GM19468 (cell line): Measurements from ENCODE around the gene TSACC.
A peak's percentile ranks its signal among the peaks of the same experiment; 100 is the strongest.
"Not testable (repeated sequence)": the region's sequence is repeated elsewhere in the genome, so short reads cannot be mapped to it uniquely, and the experiment has no call there.

Experiments used
- ATAC-seq: cut with Tn5 transposase; IDR thresholded peaks from one replicate; pipeline ENCODE4 v1.9.1; 2021; ENCODE audit warnings: mild to moderate bottlenecking, moderate library complexity, moderate number of reproducible peaks; ENCODE audit not compliant: unreplicated experiment; ENCODE audit errors: extremely low read depth

The TSACC gene

DNA sequence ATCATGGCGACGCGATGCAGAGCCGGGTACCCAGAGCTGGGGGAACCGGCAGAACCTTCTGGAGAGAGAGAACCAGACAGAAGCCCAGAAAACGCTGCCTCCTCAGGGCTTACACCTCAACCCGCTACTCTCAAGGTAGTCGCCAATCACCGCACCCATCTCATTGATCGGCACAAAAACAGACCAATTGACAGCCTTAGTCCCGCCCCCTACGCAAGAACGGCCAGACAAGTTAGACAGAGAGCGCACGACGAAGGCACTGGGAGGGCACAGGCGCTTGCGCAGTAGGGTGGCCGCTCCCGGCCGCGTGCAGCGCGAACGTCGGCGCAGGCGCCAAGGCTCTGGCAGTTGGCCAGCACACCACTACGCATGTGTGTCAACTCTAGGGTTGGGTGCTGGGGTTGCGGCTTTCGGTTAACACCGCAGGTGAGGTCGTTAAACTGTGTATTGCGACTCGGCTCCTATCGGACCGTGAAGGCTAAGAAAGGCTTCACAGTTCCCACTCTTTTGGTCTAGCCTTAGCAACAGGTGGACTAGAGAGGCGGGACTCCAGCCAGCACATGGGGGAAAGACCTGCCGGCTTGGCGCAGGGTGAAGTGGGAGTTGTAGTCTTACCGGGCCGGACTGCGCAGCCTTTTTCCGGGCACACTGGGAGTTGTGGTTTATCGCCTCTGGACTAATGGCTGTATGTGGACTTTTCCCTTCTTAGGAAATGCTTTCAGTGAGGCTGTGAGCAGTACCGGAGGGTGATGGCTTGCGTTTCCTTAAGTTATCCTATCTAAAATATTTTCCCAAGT, at the start of gene TSACC, which contains the start of gene CCT3:
Gene TSACC, plus strand, starts transcription at position 347 of the 797 bp plus-strand sequence. CDS start 1,232 bp downstream, outside the sequence.
Gene CCT3, minus strand, starts transcription at position 113 of the 797 bp plus-strand sequence. Its CDS starts 108 bp downstream, at position 5.
- ATAC-seq: peak; percentile 73

DNA sequence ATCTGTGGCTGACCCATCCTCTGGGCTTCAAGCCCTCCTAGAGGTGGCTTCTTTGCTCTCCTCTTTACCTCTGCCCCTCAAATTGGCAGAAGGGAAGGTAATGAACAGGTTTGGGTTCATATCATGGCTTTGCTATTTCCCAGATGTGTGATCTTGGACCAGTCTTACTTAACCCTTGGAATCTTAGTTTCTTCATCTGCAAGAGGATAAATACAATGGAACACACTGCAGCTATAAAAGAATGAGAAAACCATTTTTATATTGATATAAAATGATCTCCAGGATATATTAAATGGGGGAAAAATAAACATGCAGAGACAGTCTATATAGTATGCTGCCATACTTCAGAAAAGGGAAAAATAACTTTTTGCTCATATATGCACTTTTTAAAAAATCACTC, 48.5 kb upstream of the TSACC start:
- ATAC-seq: no peak

DNA sequence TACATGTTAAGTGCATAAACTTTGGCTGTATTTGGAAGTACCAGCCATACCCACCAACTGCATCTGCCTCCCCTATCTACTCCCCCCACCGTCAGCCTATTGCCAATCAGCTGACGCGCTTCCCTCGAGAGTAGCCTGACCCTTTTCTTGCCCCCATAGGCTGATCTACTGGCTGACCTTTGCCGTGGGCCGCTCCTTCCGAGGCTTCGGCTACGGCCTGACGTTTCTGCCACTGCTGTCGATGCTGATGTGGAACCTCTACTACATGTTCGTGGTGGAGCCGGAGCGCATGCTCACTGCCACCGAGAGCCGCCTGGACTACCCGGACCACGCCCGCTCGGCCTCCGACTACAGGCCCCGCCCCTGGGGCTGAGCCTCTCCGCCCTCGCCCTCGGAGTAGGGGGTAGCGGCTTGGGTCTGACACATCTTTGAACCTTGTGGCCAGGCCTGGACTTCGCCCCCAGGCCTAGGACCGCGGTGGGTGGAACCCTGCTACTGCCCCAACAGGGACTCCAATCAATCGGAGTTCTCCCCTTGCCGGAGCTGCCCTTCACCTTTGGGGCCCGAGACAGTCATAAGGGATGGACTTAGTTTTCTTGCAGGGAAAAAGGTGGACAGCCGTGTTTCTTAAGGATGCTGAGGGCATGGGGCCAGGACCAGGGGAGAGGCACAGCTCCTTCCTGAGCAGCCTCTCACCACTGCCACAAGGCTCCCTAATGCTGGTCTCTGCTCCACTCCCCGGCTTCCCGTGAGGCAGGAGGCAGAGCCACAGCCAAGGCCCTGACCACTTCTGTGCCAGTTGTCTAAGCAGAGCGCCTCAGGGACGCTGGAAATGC, 46.9 kb upstream of the TSACC start:
- no peak for ATAC-seq

DNA sequence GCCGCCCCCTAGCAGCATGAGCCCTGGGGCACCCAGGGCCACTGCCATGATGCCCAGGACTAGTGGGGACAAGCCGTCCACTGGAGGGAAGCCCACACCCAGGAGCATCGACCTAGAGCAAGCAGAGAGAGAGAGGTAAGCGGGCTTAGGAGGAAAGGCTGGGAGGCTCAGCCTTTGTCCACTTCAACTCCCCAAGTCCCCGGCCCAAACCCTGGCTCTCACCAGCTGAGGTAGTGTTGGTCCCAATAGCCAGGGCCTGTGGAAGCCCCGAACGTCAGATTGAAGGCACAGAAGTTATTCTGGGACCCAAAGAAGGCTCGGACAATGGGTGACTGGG, 45.3 kb upstream of the TSACC start:
- no peak for ATAC-seq

DNA sequence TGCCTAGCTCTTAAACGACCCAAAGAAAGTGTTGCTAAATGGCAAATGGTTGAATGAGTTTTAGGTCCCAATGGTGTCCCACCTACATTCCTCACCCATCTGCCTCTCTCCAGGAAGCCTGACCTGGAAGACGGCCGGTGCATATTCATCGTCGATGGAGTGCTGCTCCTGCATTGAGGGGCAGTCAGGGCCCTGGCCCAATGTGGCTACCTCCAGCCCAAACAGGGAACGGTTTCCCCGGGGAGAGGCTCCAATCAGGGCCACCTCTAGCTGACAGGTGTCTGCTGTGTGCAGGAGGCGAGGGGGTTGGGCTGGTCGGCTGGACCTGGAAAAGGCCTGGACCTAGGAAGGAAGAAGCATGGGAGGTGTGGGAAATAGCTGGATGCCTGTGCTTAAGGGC, 44.4 kb upstream of the TSACC start:
- no peak for ATAC-seq

DNA sequence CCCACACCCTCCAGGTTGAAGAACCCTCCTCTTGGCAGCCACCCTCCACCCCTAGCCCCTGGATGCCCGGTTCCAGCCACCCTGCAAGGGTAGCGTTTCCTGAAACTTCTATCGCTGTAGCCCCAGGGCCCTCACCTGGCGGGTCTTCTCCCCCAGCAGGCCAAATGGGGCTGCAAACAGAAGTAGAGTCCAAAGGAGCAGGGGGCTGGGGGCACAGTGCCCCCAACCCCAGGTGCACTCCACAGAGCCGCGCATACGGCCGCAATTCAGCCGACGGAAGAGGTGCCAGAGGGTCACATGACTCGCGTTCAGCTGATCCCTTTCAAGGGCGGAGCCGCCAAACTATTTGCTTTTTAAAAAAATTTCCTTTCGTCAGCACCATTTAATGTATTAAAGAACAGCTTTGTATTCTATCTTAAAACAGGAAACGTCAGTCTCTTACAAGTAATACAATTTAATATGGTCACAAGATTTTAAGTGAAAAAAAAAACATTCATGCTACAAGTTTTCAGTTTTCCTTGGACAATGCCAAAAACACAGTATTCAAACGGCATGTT, 42.9 kb upstream of the TSACC start, which contains the start of gene GLMP:
Gene GLMP, minus strand, starts transcription at position 289 of the 557 bp plus-strand sequence. Its CDS starts 34 bp downstream, at position 255.
- no peak for ATAC-seq

DNA sequence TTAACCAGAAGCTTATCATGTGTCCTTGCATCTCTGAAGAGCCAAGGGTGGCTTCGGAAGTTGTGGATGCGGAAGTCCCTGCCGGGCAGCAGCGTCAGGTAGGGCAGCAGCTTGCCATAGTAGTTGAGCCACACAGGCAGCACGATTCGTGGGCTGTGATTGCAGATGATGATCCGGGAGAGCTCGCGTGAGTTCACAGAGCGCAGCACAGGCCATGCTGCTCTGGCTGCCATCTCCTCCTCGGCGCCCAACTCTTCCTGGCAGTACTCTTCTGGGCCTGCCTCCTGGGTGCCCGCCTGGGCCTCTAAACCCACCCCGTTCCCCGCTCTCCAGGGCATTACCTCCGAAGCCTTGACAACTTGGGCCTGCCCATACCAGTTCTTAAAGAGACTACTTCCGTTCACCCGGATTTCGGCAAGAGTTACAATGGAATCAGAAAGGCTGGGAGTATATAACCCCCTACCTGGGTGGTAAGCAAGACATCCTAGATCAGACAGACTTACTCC, 39.4 kb upstream of the TSACC start, which contains the start of gene VHLL:
Gene VHLL, minus strand, starts transcription at position 456 of the 506 bp plus-strand sequence. Its CDS starts 118 bp downstream, at position 338.
- ATAC-seq: no peak

DNA sequence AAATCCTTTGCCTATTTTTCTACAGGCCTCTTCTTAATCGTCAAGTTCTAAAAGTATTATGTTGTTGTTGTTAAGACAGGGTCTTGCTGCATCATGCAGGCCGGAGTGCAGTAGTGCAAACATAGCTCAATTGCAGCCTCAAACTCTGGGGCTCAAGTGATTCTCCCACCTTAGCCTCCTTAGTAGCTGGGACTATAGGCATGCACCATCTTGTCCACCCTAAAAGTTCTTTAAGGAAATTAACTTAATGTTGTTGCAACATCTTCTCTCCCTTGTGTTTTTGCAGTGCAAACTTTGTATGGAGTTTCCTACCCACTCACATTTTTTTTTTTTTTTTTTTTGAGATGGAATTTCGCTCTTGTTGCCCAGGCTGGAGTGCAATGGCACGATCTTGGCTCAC, 35.1 kb upstream of the TSACC start:
- ATAC-seq: no peak

DNA sequence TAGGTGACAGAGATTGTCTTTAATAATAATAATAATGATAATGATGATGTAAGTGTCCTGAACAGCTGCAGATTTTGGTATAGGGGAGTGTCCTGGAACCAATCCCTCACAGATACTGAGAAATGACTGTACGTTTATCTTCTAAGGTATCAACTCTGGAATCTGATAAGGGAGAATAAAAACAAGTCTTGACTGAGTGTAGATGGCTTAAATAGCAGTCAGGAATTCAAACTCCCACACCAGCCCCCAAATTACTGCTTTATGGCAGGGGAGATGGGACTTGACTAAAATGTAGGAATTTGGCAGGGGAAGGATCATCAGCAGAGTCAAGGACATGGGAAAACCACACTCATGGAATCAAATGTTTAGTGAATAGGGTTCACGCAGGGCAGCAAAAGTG, 33.1 kb upstream of the TSACC start:
- ATAC-seq: no peak

DNA sequence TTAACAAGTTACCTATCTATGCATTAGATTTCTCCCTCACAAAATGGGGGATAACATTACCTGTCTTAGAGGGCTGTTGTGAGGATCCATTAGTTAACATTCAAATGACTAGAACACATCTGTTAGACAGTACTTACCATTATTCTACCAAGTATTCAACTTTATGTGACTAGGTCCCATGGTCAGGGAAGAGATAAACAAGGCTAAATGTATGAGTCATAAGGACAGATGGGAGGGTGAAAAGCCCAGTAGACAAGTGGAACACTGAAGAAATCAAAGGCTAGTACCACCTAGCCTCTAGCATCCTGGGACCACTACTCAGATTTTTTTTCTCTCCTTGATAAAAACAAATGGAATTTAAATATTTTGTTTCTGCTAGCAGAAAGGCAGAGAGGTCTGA, 30.2 kb upstream of the TSACC start:
- no peak for ATAC-seq

DNA sequence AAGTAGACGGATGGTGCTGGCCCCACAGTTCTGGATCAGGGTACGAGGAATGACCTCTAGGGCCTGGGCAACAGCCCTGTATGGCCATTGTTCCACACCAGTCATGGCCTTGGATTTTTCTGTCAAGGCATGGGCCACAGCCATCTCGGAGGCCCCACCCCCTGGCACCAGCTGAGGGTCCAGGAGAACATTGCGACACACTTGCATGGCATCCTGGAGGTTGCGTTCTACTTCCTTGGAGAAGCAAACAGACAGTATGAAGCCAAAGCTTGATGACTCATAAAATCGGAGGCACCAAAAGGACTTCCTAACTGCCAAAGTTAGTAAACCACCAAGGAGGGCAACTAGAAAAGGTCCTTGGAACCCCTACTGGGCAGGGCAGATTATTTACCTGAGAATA, 27.4 kb upstream of the TSACC start:
- ATAC-seq: no peak

DNA sequence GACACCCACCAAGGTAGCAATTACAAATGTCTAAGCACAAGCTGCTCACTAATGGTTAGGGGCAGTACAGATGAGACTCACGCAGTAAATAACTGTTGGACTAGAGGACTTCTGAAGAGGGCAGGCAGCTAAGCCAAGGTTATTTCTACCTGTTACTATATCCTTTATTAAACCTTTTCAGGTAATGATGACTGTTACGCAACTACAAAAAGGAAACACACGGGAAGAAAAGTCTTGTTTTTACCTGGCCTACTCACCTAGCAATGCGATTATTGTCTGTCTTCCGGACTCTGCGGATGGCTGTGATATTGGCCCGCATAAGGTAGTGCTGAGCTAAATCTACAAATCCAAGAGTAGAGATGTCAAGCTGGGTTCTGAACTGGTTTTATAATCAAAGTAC, 21.4 kb upstream of the TSACC start:
- ATAC-seq: no peak

DNA sequence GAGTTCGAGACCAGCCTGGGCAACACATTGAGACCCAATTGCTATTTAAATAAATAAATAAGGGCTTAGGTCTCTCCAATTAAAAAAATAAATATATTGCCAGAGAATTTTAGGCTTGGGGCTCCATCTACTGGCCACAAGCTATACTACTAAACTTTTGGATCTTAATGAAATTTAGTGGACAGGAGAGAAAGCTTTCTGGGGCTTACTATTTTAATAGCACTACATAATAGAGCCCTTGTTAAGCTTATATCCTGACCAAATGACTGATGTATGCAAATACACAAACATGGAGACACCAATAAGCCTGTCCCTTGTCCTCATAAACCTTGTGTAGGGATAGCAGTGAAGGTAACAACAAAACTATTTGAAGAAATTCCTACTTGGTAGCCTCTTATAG, 18.7 kb upstream of the TSACC start:
- ATAC-seq: no peak

DNA sequence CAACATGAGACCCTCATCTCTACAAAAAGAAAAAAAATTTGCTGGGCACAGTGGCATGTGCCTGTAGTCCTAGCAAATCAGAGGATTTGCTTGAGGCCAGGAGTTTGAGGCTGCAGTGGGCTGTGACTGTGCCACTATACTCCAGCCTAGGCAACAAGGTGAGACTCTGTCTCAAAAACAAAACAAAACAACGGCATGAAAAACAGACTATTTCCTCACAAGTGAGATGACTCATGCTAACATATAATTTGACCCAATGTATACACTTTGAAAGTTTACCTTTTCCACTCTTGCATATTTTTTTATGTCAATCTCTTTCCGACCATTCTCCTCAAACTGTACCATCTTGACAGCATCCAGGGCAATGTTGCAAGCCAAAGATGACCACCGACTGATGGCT, 17.8 kb upstream of the TSACC start:
- ATAC-seq: no peak

DNA sequence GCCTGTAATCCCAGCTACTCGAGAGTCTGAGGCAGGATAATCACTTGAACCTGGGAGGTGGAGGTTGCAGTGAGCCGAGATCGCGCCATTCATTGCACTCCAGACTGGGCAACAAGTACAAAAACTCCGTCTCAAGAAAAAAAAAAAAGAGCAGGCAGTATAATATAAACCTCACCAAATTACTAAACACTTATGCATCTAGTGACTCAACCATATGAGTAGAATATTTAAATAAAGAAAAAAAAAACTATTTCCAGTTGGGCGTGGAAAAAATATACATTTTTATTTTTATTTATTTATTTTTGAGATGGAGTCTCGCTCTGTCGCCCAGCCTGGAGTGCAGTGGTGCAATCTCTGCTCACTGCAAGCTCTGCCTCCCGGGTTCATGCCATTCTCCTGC, 15.1 kb upstream of the TSACC start:
- ATAC-seq: not testable (repeated sequence)

DNA sequence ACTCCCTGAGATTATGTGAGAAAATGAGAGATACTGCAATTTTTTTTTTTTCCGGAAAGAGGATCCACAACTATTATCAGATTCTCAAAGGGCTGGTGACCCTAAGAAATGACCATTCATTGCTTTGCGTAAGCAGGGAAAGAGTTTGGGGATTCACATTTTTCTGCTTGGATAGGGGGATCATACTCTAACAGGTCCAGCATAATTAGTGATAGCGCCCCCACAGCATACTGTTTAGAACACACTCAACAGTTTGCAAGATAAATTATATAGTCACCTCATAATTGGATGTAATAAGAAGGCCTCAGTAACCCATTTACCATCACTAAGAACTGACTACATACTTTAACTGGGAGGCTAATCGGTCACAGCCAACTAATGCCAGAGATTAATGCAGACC, 2.1 kb upstream of the TSACC start:
- no peak for ATAC-seq

DNA sequence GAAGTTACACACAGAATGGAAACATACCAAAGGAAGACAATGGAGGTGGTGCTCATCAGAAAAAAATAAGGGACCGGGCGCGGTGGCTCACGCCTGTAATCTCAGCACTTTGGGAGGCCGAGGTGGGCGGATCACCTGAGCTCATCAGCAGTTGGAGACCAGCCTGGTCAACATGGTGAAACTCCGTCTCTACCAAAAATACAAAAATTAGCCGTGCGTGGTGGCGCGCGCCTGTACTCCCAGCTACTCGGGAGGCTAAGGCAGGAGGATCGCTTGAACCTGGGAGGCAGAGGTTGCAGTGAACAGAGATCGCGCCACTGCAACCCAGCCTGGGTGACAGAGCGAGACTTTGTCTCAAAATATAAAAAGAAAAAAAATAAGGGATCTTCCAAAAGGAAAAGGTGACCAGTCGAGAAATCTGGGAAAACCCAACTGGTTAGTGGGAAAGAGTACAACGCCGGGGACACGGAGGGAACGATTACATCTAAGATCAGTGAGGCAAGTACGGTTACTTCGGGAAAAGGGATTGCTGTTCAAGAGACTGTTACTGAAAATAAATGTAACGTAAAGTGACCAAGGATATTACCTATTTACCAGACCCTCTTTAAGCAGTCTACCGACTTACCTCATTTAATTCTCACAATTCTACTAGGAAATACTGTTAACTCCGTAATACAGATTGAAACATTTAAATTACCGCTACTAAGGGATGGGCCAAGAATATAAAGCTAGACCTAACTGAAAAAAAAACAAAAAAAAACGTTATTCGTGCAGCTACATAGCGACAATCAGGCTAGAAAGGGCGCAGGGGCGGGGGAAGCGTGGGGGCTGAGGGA, 1.1 kb upstream of the TSACC start:
- ATAC-seq: no peak

DNA sequence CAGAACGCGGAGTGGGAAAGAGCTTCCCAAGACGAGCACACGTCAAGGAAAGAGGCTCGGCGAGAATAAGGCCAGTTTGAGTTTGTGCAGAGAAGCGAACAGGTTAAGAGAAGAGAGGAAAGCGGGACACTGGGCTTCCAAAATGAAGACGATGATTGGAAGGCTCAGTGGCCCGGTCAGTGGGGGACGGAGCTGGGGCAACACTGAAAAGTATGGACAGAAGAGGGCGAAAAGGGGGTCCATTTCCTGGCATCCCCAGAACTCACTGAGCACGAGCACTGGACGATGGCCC, 492 bp upstream of the TSACC start:
- ATAC-seq: no peak

DNA sequence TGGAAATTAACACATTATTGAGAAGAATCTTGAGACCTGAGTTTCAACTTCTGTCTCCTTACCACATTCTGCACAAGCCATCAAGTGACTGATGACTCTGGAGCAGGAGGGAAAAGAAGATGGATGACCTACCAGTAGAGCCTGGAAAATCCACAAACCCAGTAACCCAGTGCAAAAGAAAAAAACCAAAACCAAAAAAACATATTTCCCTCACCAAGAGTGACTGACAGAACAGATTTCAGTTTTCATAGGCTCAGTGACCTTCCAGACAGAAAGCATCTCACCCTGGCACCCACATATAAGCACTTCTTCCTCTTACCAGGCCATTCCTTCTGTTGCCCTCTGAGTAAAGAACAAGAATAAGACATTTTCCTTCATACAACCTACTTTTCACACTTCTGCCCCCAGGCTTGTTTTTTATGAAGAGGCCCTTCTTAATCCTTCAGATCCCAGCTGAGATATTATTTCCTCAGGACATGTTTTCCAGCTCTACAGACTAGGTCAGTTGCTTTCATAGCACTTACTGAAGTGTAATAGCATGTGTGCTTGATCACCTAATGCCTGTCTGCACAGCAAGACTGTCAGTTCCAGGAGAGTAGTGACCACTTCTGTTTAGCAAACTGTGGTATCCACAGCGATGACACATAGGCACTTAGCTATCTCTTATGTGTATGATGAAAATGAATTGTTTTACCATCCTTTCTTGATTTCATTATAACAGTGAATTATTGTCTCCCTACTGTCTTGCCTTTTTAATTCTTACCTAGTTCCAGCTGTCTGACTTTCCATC, 4.0 kb downstream of the TSACC start:
- no peak for ATAC-seq
